Vagina (tissue), 2 donors: ENCODE data around the gene KLHL5.

Experiments
- CTCF ChIP-seq, 3 experiments: fragments of 450-650 bp in 2 of 3; fragments of 200-600 bp in 1 of 3; sonication (generic) in 1 of 3; IDR thresholded peaks; one replicate each; pipeline ENCODE4 v1.5.1; 2017 to 2019; ENCODE audit warnings: antibody characterized with exemption in 3 of 3, mild to moderate bottlenecking in 2 of 3, moderate library complexity in 2 of 3
- POLR2A ChIP-seq, 2 donors: fragments of 450-650 bp; IDR thresholded peaks; one replicate each; pipeline ENCODE4 v1.6.1; 2017; ENCODE audit warnings: antibody characterized with exemption in 2 of 2, mild to moderate bottlenecking in 2 of 2, moderate library complexity in 2 of 2
- POLR2AphosphoS5 ChIP-seq, 2 donors: sonication (generic); formaldehyde crosslinking; IDR thresholded peaks; one replicate each; pipeline ENCODE4 v1.9.0; 2017; ENCODE audit warnings: antibody characterized with exemption in 2 of 2, mild to moderate bottlenecking in 2 of 2, low read depth in 1 of 2; ENCODE audit not compliant: insufficient read depth in 1 of 2

- TF ChIP-seq CTCF (IDR thresholded peaks at IDR 0.05) (no peak), POLR2A (IDR thresholded peaks at IDR 0.05) (no peak), POLR2AphosphoS5 (IDR thresholded peaks at IDR 0.05; ENCODE audit: insufficient read depth in 1 of 2, low read depth in 1 of 2) (no peak)
Measured at GRCh38 chr4:39134683-39135306, 72.8 kb downstream of the KLHL5 start.
